AG09309 (cell line): ENCODE results near the gene TTC13.

Experiments
- DNase-seq: peaks from one replicate; pipeline ENCODE4 v3.0.0-alpha.2; 2010; ENCODE audit warnings: low read depth
- H3K4me3 ChIP-seq: 2 replicates; pipeline ENCODE4 v1.5.1; 2011; ENCODE audit warnings: mild to moderate bottlenecking, low read depth, low read length, moderate library complexity; ENCODE audit not compliant: control insufficient read depth
- CTCF ChIP-seq: IDR thresholded peaks from 2 replicates; pipeline ENCODE4 v1.5.1; 2011; ENCODE audit warnings: mild to moderate bottlenecking, low read depth, low read length, inconsistent platforms; ENCODE audit not compliant: insufficient read depth, control insufficient read depth; ENCODE audit errors: missing control alignments

The TTC13 gene

GRCh38 chr1:230916587-230917283 is 61.9 kb downstream of the TTC13 start:
- no peak for DNase-seq
- no peak overlapping the region for H3K4me3 ChIP-seq
- TF ChIP-seq CTCF = no peak

- TF ChIP-seq CTCF = no peak
- no peak overlapping the region for H3K4me3 ChIP-seq
- no peak for DNase-seq
These were observed 63.6 kb downstream of the TTC13 start for GRCh38 chr1:230915078-230915477.

GRCh38 chr1:230913496-230913895 is 65.2 kb downstream of the TTC13 start:
- no peak for TF ChIP-seq CTCF
- no peak for DNase-seq
- H3K4me3 ChIP-seq = no peak overlapping the region

GRCh38 chr1:230910755-230911117 is 67.9 kb downstream of the TTC13 start:
- no peak overlapping the region for H3K4me3 ChIP-seq
- no peak for TF ChIP-seq CTCF
- peak; percentile 31 for DNase-seq

GRCh38 chr1:230909974-230910754 is 68.5 kb downstream of the TTC13 start:
- no peak for DNase-seq
- no peak for TF ChIP-seq CTCF
- no peak overlapping the region for H3K4me3 ChIP-seq

- H3K4me3 ChIP-seq = no peak overlapping the region
- DNase-seq = no peak
- no peak for TF ChIP-seq CTCF
These were observed 71.0 kb downstream of the TTC13 start for GRCh38 chr1:230907472-230908205.
